Stimulated activated memory B cell treated with anti-CD40 and anti-IgM and Interleukin-4, amounts not matched to agents 10 μg/mL and 1 μg/mL and 100 μg/mL, for 72 hours (primary cell): ENCODE measurements around the gene ZNF710.

Experiments used
- ATAC-seq: fragments of 150-1000 bp; cut with Tn5 transposase; 2 replicates; pipeline ENCODE4 v1.10.0; 2021
- H3K27ac Mint-ChIP-seq: one replicate; pipeline ENCODE4 v1.8.0; 2022; ENCODE audit warnings: mild to moderate bottlenecking, mixed read lengths
- H3K27me3 Mint-ChIP-seq: one replicate; pipeline ENCODE4 v1.8.0; 2022; ENCODE audit warnings: mixed read lengths
- H3K36me3 Mint-ChIP-seq: one replicate; pipeline ENCODE4 v1.8.0; 2022; ENCODE audit warnings: mixed read lengths
- H3K4me1 Mint-ChIP-seq: one replicate; pipeline ENCODE4 v1.8.0; 2022; ENCODE audit warnings: mixed read lengths
- H3K4me3 Mint-ChIP-seq: one replicate; pipeline ENCODE4 v1.8.0; 2022; ENCODE audit warnings: mild to moderate bottlenecking, moderate library complexity, mixed read lengths
- H3K9me3 Mint-ChIP-seq: one replicate; pipeline ENCODE4 v1.8.0; 2022; ENCODE audit warnings: mixed read lengths

The ZNF710 gene

DNA sequence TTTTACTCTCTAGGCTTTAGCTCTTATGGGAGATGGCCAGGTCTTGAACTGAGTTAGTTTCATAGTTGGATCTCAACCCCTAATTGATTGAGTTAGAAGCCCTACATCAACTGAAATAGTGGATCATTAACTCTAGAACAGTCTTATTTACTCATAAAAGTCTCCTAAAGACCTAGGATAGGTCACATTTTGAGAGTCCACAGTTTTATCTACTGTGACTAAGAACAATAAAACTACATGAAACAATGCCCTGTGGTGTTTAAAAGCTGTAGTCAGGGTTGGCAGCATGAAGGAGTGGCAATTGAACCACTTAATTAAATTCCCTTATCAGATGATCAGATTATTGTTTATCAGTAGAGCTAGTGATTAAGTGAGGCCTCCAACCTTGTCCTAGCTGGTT, 123.4 kb downstream of the ZNF710 start:
- Mint-ChIP-seq H3K27me3 (peaks cover 9% of the 10 kb centered on the region), H3K9me3 (no peaks in the 10 kb centered on the region), H3K27ac (no peak overlapping the region), H3K4me3 (no peak overlapping the region), H3K4me1 (no peaks in the 10 kb centered on the region), H3K36me3 (no peaks in the 10 kb centered on the region)
- ATAC-seq: no peak

DNA sequence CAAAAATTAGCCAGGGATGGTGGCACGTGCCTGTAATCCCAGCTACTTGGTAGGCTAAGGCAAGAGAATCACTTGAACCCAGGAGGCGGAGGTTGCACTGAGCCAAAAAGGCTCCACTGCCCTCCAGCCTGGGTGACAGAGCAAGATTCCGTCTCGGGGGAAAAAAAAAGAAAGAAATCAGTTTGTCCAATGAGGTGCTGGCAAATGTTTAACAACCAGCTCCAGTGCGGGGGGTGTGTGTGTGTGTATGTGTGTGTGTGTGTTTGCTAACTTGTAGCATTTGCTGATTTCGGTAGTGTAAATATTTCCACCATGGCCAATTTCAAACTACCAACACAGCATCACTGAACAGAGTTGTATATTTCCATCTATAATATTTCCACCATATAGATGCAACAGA, 124.9 kb downstream of the ZNF710 start:
- Mint-ChIP-seq H3K9me3 (no peaks in the 10 kb centered on the region), H3K36me3 (no peaks in the 10 kb centered on the region), H3K4me3 (no peak overlapping the region), H3K27ac (no peak overlapping the region), H3K27me3 (peaks cover 9% of the 10 kb centered on the region), H3K4me1 (peaks cover under 1% of the 10 kb centered on the region)
- no peak for ATAC-seq

DNA sequence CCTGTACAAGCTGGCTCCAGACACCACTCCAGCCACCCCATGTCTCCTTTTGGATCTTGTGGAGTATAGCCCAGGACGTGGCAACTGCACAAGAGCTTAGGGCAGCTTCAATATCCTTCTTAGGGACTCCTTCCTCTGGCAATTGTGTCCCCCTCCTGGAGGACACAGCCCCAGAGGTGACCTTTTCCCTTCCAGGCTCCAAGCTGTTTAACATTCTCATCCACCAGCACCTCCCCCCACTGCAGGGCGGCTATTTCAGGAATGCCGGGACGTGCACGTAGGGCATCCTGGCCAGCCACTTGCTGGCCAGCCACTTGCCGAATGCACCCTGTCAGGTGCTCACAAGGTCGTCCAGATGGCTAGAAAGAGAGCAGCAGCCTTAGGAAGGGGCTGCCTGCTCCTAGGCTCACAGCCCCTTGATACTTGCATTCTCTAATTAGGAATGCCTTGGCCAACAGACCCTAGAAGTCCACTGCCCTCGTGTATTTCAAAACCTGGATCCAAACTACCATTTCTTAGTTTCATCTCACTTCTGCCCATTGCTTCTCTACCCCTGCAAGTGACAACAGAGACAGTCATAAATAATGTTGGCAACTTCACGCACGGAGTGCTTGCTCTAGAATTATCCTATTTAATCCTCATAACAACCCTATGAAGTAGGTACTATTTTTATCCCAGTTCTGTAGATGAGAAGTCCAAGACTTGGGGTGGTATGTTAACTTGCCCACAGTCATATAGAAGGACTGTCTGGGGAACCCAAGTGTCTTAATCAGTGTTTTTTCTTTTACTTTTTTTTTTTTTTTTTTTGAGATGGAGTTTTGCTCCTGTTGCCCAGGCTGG, 125.7 kb downstream of the ZNF710 start:
- H3K4me1 Mint-ChIP-seq: peaks cover 8% of the 10 kb centered on the region
- H3K27ac Mint-ChIP-seq: no peak overlapping the region
- H3K9me3 Mint-ChIP-seq: no peaks in the 10 kb centered on the region
- H3K27me3 Mint-ChIP-seq: peaks cover 9% of the 10 kb centered on the region
- no peak for ATAC-seq
- H3K4me3 Mint-ChIP-seq: no peak overlapping the region
- H3K36me3 Mint-ChIP-seq: no peaks in the 10 kb centered on the region

DNA sequence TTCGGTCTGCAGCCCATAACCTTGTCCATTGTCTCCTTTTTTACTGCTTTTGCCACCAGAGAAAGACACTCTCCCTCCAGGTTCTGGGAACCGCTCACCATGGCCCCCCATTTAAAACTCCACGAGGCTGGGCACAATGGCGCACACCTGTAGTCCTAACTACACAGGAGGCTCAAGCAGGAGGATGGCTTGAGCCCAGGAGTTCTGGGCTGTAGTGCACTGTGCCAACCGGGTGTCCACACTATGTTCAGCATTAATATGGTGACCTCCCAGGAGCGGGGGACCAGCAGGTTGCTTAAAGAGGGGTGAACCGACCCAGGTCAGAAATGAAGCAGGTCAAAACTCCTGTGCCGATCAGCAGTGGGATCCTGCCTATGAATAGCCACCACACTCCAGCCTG, 129.2 kb downstream of the ZNF710 start:
- no peaks in the 10 kb centered on the region for H3K9me3 Mint-ChIP-seq
- no peak overlapping the region for H3K4me3 Mint-ChIP-seq
- H3K36me3 Mint-ChIP-seq: no peaks in the 10 kb centered on the region

More for the DNA sequence above, 129.2 kb downstream of the ZNF710 start:
- no peak for ATAC-seq
- H3K4me1 Mint-ChIP-seq: peaks cover 10% of the 10 kb centered on the region
- H3K27me3 Mint-ChIP-seq: peaks cover 20% of the 10 kb centered on the region
- H3K27ac Mint-ChIP-seq: no peak overlapping the region
